ENCODE results near the gene NDUFS4.
"Not testable (repeated sequence)": the region's sequence is repeated elsewhere in the genome, so short reads cannot be mapped to it uniquely, and the experiment has no call there.

NDUFS4 gene

GRCh38 chr5:53642061-53642460, 81.6 kb downstream of the NDUFS4 start:
- Histone ChIP-seq H3K36me3 (ENCODE audit: control insufficient read depth, insufficient read depth, low read length) (no peaks in the 10 kb centered on the region), H3K9me3 (ENCODE audit: control insufficient read depth, insufficient read depth, low read length) (no peaks in the 10 kb centered on the region), H3K27me3 (ENCODE audit: control insufficient read depth, insufficient read depth, low read length) (no peaks in the 10 kb centered on the region), H3K4me3 (ENCODE audit: low read length) (no peak overlapping the region), H3K27ac (ENCODE audit: low read length) (no peak overlapping the region), H3K4me1 (ENCODE audit: control insufficient read depth, insufficient read depth, low read length) (peaks cover 2% of the 10 kb centered on the region; the same call in 1 of the 2 replicates)
- no CpG with 5 or more reads among the region's 3 CpGs for WGBS (ENCODE audit: insufficient coverage, insufficient read length)
- DNase-seq (ENCODE audit: low read depth, low spot score): no peak

GRCh38 chr5:53643445-53643844, 83.0 kb downstream of the NDUFS4 start:
- Histone ChIP-seq H3K27me3 (ENCODE audit: control insufficient read depth, insufficient read depth, low read length) (no peaks in the 10 kb centered on the region), H3K9me3 (ENCODE audit: control insufficient read depth, insufficient read depth, low read length) (no peaks in the 10 kb centered on the region), H3K4me3 (ENCODE audit: low read length) (no peak overlapping the region), H3K27ac (ENCODE audit: low read length) (no peak overlapping the region), H3K4me1 (ENCODE audit: control insufficient read depth, insufficient read depth, low read length) (peaks cover 2% of the 10 kb centered on the region; the same call in 1 of the 2 replicates), H3K36me3 (ENCODE audit: control insufficient read depth, insufficient read depth, low read length) (no peaks in the 10 kb centered on the region)
- no CpG with 5 or more reads among the region's 4 CpGs for WGBS (ENCODE audit: insufficient coverage, insufficient read length)
- no peak for DNase-seq (ENCODE audit: low read depth, low spot score)

DNA sequence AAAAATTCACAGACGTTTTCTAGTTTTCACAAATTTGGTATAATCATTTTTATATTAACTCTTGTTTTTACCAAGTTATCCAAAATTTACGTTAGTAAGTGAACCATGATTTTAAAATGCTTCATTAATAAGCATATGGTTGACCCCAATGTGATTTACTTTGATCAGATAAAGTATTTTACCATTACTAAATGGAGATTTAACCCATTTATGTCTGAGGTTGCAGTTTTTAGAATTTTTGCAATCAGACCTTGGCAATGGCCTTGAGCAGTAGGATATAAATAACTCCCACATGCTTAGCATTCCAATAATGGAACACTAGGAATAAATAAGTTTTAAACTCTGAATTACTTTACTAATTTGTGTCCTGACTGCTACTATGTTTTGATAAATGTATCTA, 84.6 kb downstream of the NDUFS4 start:
- H3K4me3 ChIP-seq (ENCODE audit: low read length): no peak overlapping the region
- WGBS (ENCODE audit: insufficient coverage, insufficient read length): no CpG with 5 or more reads among the region's 2 CpGs

GRCh38 chr5:53649352-53649751, 88.9 kb downstream of the NDUFS4 start:
- Histone ChIP-seq H3K9me3 (ENCODE audit: control insufficient read depth, insufficient read depth, low read length) (no peaks in the 10 kb centered on the region), H3K27ac (ENCODE audit: low read length) (no peak overlapping the region), H3K36me3 (ENCODE audit: control insufficient read depth, insufficient read depth, low read length) (no peaks in the 10 kb centered on the region), H3K4me1 (ENCODE audit: control insufficient read depth, insufficient read depth, low read length) (no peaks in the 10 kb centered on the region; the same call in 1 of the 2 replicates), H3K4me3 (ENCODE audit: low read length) (no peak overlapping the region), H3K27me3 (ENCODE audit: control insufficient read depth, insufficient read depth, low read length) (no peaks in the 10 kb centered on the region)
- WGBS (ENCODE audit: insufficient coverage, insufficient read length): no CpG with 5 or more reads among the region's 2 CpGs
- DNase-seq (ENCODE audit: low read depth, low spot score): no peak

More for the DNA sequence above, 84.6 kb downstream of the NDUFS4 start:
- Histone ChIP-seq H3K27me3 (ENCODE audit: control insufficient read depth, insufficient read depth, low read length) (no peaks in the 10 kb centered on the region), H3K36me3 (ENCODE audit: control insufficient read depth, insufficient read depth, low read length) (no peaks in the 10 kb centered on the region), H3K27ac (ENCODE audit: low read length) (no peak overlapping the region), H3K9me3 (ENCODE audit: control insufficient read depth, insufficient read depth, low read length) (no peaks in the 10 kb centered on the region), H3K4me1 (ENCODE audit: control insufficient read depth, insufficient read depth, low read length) (peaks cover 2% of the 10 kb centered on the region; the same call in 1 of the 2 replicates)
- no peak for DNase-seq (ENCODE audit: low read depth, low spot score)

GRCh38 chr5:53660573-53660972, 100.1 kb downstream of the NDUFS4 start:
- not testable (repeated sequence) for H3K27ac ChIP-seq (ENCODE audit: low read length); H3K27me3 ChIP-seq (ENCODE audit: control insufficient read depth, insufficient read depth, low read length); H3K4me3 ChIP-seq (ENCODE audit: low read length); H3K36me3 ChIP-seq (ENCODE audit: control insufficient read depth, insufficient read depth, low read length); DNase-seq (ENCODE audit: low read depth, low spot score); H3K9me3 ChIP-seq (ENCODE audit: control insufficient read depth, insufficient read depth, low read length); H3K4me1 ChIP-seq (ENCODE audit: control insufficient read depth, insufficient read depth, low read length)
- no CpG with 5 or more reads among the region's 4 CpGs for WGBS (ENCODE audit: insufficient coverage, insufficient read length)

- H3K27me3 ChIP-seq (ENCODE audit: control insufficient read depth, insufficient read depth, low read length); DNase-seq (ENCODE audit: low read depth, low spot score); H3K36me3 ChIP-seq (ENCODE audit: control insufficient read depth, insufficient read depth, low read length); H3K4me3 ChIP-seq (ENCODE audit: low read length); H3K4me1 ChIP-seq (ENCODE audit: control insufficient read depth, insufficient read depth, low read length); H3K27ac ChIP-seq (ENCODE audit: low read length); H3K9me3 ChIP-seq (ENCODE audit: control insufficient read depth, insufficient read depth, low read length): not testable (repeated sequence)
- no CpG with 5 or more reads among the region's 11 CpGs for WGBS (ENCODE audit: insufficient coverage, insufficient read length)
These were observed 104.9 kb downstream of the NDUFS4 start for GRCh38 chr5:53665313-53665712.

GRCh38 chr5:53667621-53668020, 107.2 kb downstream of the NDUFS4 start:
- no CpG with 5 or more reads among the region's 2 CpGs for WGBS (ENCODE audit: insufficient coverage, insufficient read length)
- Histone ChIP-seq H3K9me3 (ENCODE audit: control insufficient read depth, insufficient read depth, low read length) (no peaks in the 10 kb centered on the region), H3K36me3 (ENCODE audit: control insufficient read depth, insufficient read depth, low read length) (no peaks in the 10 kb centered on the region), H3K4me1 (ENCODE audit: control insufficient read depth, insufficient read depth, low read length) (no peaks in the 10 kb centered on the region), H3K27ac (ENCODE audit: low read length) (no peak overlapping the region), H3K4me3 (ENCODE audit: low read length) (no peak overlapping the region), H3K27me3 (ENCODE audit: control insufficient read depth, insufficient read depth, low read length) (no peaks in the 10 kb centered on the region)
- DNase-seq (ENCODE audit: low read depth, low spot score): no peak

GRCh38 chr5:53671447-53671846, 111.0 kb downstream of the NDUFS4 start:
- peak; percentile 33 for DNase-seq (ENCODE audit: low read depth, low spot score)
- no peaks in the 10 kb centered on the region for H3K36me3 ChIP-seq (ENCODE audit: control insufficient read depth, insufficient read depth, low read length)
- H3K27ac ChIP-seq (ENCODE audit: low read length): no peak overlapping the region
- H3K4me3 ChIP-seq (ENCODE audit: low read length): no peak overlapping the region
- H3K9me3 ChIP-seq (ENCODE audit: control insufficient read depth, insufficient read depth, low read length): no peaks in the 10 kb centered on the region
- WGBS (ENCODE audit: insufficient coverage, insufficient read length): no CpG with 5 or more reads among the region's 3 CpGs
- no peaks in the 10 kb centered on the region for H3K27me3 ChIP-seq (ENCODE audit: control insufficient read depth, insufficient read depth, low read length)
- H3K4me1 ChIP-seq (ENCODE audit: control insufficient read depth, insufficient read depth, low read length): no peaks in the 10 kb centered on the region

- no peak for DNase-seq (ENCODE audit: low read depth, low spot score)
- no peaks in the 10 kb centered on the region for H3K4me1 ChIP-seq (ENCODE audit: control insufficient read depth, insufficient read depth, low read length)
- H3K36me3 ChIP-seq (ENCODE audit: control insufficient read depth, insufficient read depth, low read length): no peaks in the 10 kb centered on the region
- no peak overlapping the region for H3K27ac ChIP-seq (ENCODE audit: low read length)
- H3K27me3 ChIP-seq (ENCODE audit: control insufficient read depth, insufficient read depth, low read length): no peaks in the 10 kb centered on the region
- H3K9me3 ChIP-seq (ENCODE audit: control insufficient read depth, insufficient read depth, low read length): no peaks in the 10 kb centered on the region
- WGBS (ENCODE audit: insufficient coverage, insufficient read length): no CpG with 5 or more reads among the region's 1 CpG
- no peak overlapping the region for H3K4me3 ChIP-seq (ENCODE audit: low read length)
These were observed 113.7 kb downstream of the NDUFS4 start for GRCh38 chr5:53674121-53674520.

DNA sequence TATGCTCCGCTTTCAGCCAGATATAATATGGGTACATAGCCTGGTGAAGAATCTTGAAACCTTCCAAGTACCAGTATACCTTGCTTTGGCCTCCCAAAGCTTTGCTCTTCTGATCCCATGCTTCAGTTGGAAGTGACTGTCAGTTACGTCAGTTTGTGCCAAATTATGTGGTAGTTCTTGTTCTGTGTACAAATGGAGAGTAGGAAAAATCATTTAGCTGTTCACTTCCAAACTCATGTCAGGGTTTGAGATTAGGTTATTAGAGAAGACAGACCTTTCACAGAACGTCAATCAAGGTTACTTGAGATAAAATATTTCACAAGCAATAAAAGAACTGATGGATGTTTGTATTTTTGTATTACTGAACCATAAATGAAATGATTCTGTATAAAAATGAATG, 117.2 kb downstream of the NDUFS4 start:
- Histone ChIP-seq H3K27ac (ENCODE audit: low read length) (no peak overlapping the region), H3K4me1 (ENCODE audit: control insufficient read depth, insufficient read depth, low read length) (no peaks in the 10 kb centered on the region), H3K9me3 (ENCODE audit: control insufficient read depth, insufficient read depth, low read length) (no peaks in the 10 kb centered on the region), H3K36me3 (ENCODE audit: control insufficient read depth, insufficient read depth, low read length) (no peaks in the 10 kb centered on the region), H3K27me3 (ENCODE audit: control insufficient read depth, insufficient read depth, low read length) (no peaks in the 10 kb centered on the region), H3K4me3 (ENCODE audit: low read length) (no peak overlapping the region)
- no peak for DNase-seq (ENCODE audit: low read depth, low spot score)
- WGBS (ENCODE audit: insufficient coverage, insufficient read length): no CpG with 5 or more reads among the region's 3 CpGs

DNA sequence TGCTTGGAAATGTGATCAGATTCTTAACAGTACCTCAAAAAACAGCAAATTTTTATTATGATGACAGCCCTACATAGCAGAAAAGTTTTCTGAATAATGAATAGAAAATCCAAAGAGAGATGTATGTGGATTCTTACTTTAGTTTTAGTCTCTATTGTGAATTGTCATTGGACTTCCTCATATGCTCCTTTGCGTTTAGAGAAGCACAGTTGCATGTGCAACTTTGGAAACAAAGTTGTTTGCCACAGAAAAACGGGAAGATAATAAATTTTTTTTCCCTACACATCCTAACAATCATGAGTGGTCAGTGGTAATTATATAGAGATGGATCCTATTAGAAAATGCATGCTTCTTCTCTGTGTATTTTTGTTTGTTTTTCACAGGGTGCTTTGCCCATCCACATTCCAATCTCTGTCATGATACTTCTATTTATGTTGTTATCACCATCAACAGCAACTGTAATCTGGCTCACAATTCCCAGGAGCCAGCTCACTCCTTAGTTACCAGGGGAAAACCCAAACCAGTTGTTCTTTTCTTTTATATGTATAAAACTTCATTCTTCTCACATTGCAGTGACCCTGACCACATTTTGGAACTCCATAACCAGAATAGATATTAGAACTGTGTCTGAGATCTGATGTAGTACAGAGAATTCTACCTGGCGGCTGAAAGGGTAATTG, 118.7 kb downstream of the NDUFS4 start:
- H3K4me1 ChIP-seq (ENCODE audit: control insufficient read depth, insufficient read depth, low read length): no peaks in the 10 kb centered on the region
- H3K27ac ChIP-seq (ENCODE audit: low read length): no peak overlapping the region
- no peaks in the 10 kb centered on the region for H3K36me3 ChIP-seq (ENCODE audit: control insufficient read depth, insufficient read depth, low read length)
- no peak overlapping the region for H3K4me3 ChIP-seq (ENCODE audit: low read length)
- DNase-seq (ENCODE audit: low read depth, low spot score): no peak
- WGBS (ENCODE audit: insufficient coverage, insufficient read length): no CpG with 5 or more reads among the region's 3 CpGs
- no peaks in the 10 kb centered on the region for H3K9me3 ChIP-seq (ENCODE audit: control insufficient read depth, insufficient read depth, low read length)
- no peaks in the 10 kb centered on the region for H3K27me3 ChIP-seq (ENCODE audit: control insufficient read depth, insufficient read depth, low read length)
